ENCODE measurements around the gene LKAAEAR1. TPM values are rescaled to one million over a fixed set of nuclear protein-coding genes. Genes with fewer than 3 reads are reported as not detected.

The LKAAEAR1 gene
- total and polyA plus RNA-seq, 2 of the 13 experiments (the other 11 are each of a cell fraction or from before 2014, with no cell fraction given): not detected

DNA sequence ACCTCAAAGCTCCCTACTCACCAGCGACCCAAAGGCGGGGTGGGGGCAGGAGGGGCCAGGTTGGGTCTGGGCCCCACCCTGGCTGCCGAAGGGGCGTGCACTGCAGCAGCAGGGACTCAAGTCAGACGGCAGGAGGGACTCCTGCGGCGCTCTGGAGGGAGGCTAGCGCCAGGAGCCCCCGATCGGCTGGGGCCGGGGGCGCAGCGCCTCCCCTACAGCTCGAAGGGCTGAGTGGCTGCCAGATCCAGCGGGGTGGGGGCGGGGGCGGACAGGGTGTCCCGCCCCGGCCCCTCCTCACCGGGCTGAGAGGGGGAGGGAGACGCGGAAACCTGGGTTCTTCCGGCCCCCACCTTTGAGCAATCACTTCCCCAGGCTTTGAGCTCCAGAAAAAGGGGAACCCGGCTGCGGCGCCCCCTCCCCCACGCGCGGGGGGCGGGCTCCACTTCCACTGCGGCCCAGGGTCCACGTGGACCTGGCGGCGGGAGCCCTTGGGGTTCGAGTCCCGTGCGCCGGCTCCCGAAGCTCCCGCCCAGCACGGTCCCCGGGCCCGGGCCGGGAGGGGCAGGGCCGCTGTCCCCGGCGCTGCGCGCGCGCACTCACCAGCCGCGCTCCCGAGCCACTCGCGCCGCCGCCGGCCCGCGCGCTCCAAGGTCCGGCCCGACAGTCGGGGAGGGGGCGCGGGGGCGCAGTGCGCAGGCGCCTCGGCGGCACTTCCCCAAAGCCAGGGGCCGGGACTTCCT, 4.8 kb downstream of the LKAAEAR1 start, which contains the start of gene RGS19:
RGS19 (minus strand) TSS at position 246 of the 740 bp plus-strand sequence. CDS start 2,632 bp downstream, outside the sequence.
- no peaks in the 10 kb centered on the region for H3K9me3 ChIP-seq (ENCODE audit: low read length)
- CTCF ChIA-PET (ENCODE audit: low intra/inter-chr PET ratio, low total read pairs): no interaction called here
- DNase-seq (ENCODE audit: low spot score): peak; percentile 70
- BruUV-seq (replicated peaks): no TSS peak
- in situ Hi-C loops (cut with HindIII; ENCODE audit: extremely low pct_ligation_motif_present, low pct_unique_long_range_greater_than_20kb) (loop anchor here (5.0 kb wide), 1 partner anchor 38 kb away; no protein-coding TSS in a partner anchor), intact Hi-C loops (cut with micrococcal nuclease; ENCODE audit: unreplicated experiment) (loop anchor here (2.0 kb wide), 1 partner anchor 15 kb away; no protein-coding TSS in a partner anchor)
- WGBS (ENCODE audit: low lambda C conversion rate): 0% methylated on average over 23 of the region's 73 CpGs
- POLR2A ChIA-PET: interaction anchor here (0.7 to 4.9 kb wide), 9 partner anchors 10 to 1521 kb away, joined by 3 to 25 read pairs (median 4); partner anchors contain the start of genes PCMTD2, TCEA2, TPD52L2 and UCKL1
- ATAC-seq: peak; percentile 17
- H2AFZ ChIP-seq (ENCODE audit: low read length): no peak within 1 kb of the TSS
- H4K20me1 ChIP-seq (ENCODE audit: insufficient read depth, low read length): peaks cover 9% of the 10 kb centered on the region; the same call in 1 of the 2 replicates
- FAIRE-seq: no peak
- peak within 1 kb of the TSS; percentile 35 for H3K27ac ChIP-seq (ENCODE audit: extremely low read length, insufficient read depth, low read length)
- no peaks in the 10 kb centered on the region for H3K36me3 ChIP-seq (replicated peaks in 1 of 2; ENCODE audit: control insufficient read depth in 1 of 2, insufficient read depth in 2 of 2, low read length in 2 of 2)
- peaks cover 5 to 15% of the 10 kb centered on the region in 2 experiments; a peak in 4 of 5 replicates for H3K27me3 ChIP-seq (ENCODE audit: control insufficient read depth in 1 of 2, insufficient read depth in 2 of 2, low read length in 2 of 2)
- peak within 1 kb of the TSS; percentile 77 to 89 (median 85) for H3K4me3 ChIP-seq (replicated peaks in 1 of 3; ENCODE audit: insufficient read depth in 1 of 3, low read depth in 2 of 3, low read length in 3 of 3)
- H3K4me2 ChIP-seq (ENCODE audit: low read depth, low read length): peak within 1 kb of the TSS; percentile 99
- H3K9ac ChIP-seq (ENCODE audit: insufficient read depth, low read depth, low read length): peak within 1 kb of the TSS; percentile 78
- H3K4me1 ChIP-seq (ENCODE audit: insufficient read depth, low read length): peaks cover 59% of the 10 kb centered on the region
- H3K79me2 ChIP-seq (ENCODE audit: insufficient read depth, low read length): no peaks in the 10 kb centered on the region
- TF ChIP-seq, protein P1, sequence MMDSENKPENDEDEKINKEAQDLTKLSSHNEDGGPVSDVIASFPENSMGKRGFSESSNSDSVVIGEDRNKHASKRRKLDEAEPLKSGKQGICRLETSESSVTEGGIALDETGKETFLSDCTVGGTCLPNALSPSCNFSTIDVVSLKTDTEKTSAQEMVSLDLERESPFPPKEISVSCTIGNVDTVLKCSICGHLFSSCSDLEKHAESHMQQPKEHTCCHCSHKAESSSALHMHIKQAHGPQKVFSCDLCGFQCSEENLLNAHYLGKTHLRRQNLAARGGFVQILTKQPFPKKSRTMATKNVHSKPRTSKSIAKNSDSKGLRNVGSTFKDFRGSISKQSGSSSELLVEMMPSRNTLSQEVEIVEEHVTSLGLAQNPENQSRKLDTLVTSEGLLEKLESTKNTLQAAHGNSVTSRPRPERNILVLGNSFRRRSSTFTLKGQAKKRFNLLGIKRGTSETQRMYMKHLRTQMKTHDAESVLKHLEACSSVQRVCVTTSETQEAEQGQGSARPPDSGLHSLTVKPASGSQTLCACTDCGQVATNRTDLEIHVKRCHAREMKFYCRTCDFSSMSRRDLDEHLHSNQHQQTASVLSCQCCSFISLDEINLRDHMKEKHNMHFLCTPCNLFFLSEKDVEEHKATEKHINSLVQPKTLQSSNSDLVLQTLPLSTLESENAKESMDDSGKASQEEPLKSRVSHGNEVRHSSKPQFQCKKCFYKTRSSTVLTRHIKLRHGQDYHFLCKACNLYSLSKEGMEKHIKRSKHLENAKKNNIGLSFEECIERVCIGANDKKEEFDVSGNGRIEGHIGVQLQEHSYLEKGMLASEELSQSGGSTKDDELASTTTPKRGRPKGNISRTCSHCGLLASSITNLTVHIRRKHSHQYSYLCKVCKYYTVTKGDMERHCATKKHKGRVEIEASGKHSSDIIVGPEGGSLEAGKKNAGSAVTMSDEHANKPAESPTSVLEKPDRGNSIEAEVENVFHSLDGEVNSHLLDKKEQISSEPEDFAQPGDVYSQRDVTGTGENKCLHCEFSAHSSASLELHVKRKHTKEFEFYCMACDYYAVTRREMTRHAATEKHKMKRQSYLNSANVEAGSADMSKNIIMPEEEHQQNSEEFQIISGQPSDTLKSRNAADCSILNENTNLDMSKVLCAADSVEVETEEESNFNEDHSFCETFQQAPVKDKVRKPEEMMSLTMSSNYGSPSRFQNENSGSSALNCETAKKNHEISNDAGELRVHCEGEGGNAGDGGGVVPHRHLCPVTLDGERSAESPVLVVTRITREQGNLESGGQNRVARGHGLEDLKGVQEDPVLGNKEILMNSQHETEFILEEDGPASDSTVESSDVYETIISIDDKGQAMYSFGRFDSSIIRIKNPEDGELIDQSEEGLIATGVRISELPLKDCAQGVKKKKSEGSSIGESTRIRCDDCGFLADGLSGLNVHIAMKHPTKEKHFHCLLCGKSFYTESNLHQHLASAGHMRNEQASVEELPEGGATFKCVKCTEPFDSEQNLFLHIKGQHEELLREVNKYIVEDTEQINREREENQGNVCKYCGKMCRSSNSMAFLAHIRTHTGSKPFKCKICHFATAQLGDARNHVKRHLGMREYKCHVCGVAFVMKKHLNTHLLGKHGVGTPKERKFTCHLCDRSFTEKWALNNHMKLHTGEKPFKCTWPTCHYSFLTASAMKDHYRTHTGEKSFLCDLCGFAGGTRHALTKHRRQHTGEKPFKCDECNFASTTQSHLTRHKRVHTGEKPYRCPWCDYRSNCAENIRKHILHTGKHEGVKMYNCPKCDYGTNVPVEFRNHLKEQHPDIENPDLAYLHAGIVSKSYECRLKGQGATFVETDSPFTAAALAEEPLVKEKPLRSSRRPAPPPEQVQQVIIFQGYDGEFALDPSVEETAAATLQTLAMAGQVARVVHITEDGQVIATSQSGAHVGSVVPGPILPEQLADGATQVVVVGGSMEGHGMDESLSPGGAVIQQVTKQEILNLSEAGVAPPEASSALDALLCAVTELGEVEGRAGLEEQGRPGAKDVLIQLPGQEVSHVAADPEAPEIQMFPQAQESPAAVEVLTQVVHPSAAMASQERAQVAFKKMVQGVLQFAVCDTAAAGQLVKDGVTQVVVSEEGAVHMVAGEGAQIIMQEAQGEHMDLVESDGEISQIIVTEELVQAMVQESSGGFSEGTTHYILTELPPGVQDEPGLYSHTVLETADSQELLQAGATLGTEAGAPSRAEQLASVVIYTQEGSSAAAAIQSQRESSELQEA (CRISPR knock-in tag; IDR thresholded peaks at IDR 0.05; ENCODE audit: not compliant biosample characterization): no peak
- 0 out of 2 replicates have a peak, but pooled peaks have one; percentile 45 for TF ChIP-seq FLYWCH1 (CRISPR knock-in tag; IDR thresholded peaks at IDR 0.05)
- TF ChIP-seq, protein P2, sequence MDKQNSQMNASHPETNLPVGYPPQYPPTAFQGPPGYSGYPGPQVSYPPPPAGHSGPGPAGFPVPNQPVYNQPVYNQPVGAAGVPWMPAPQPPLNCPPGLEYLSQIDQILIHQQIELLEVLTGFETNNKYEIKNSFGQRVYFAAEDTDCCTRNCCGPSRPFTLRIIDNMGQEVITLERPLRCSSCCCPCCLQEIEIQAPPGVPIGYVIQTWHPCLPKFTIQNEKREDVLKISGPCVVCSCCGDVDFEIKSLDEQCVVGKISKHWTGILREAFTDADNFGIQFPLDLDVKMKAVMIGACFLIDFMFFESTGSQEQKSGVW (CRISPR knock-in tag; IDR thresholded peaks at IDR 0.05; ENCODE audit: borderline replicate concordance): no peak
- TF ChIP-seq, protein P3, sequence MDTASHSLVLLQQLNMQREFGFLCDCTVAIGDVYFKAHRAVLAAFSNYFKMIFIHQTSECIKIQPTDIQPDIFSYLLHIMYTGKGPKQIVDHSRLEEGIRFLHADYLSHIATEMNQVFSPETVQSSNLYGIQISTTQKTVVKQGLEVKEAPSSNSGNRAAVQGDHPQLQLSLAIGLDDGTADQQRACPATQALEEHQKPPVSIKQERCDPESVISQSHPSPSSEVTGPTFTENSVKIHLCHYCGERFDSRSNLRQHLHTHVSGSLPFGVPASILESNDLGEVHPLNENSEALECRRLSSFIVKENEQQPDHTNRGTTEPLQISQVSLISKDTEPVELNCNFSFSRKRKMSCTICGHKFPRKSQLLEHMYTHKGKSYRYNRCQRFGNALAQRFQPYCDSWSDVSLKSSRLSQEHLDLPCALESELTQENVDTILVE (CRISPR knock-in tag; IDR thresholded peaks at IDR 0.05): no peak; the same call in 1 of the 2 replicates
- TF ChIP-seq ZNF850 (CRISPR knock-in tag; conservative IDR thresholded peaks at IDR 0.05): no peak; the same call in 1 of the 2 replicates
- TF ChIP-seq ZNF264 (CRISPR knock-in tag; IDR thresholded peaks at IDR 0.05): no peak
- TF ChIP-seq ZNF530 (CRISPR knock-in tag; IDR thresholded peaks at IDR 0.05; ENCODE audit: low read depth): no peak
- peak; percentile 64; the same call in 1 of the 2 replicates for TF ChIP-seq SETDB1 (CRISPR knock-in tag; IDR thresholded peaks at IDR 0.05; ENCODE audit: borderline replicate concordance)
- TF ChIP-seq RFXANK (CRISPR knock-in tag; IDR thresholded peaks at IDR 0.05): no peak
- TF ChIP-seq, protein P4, sequence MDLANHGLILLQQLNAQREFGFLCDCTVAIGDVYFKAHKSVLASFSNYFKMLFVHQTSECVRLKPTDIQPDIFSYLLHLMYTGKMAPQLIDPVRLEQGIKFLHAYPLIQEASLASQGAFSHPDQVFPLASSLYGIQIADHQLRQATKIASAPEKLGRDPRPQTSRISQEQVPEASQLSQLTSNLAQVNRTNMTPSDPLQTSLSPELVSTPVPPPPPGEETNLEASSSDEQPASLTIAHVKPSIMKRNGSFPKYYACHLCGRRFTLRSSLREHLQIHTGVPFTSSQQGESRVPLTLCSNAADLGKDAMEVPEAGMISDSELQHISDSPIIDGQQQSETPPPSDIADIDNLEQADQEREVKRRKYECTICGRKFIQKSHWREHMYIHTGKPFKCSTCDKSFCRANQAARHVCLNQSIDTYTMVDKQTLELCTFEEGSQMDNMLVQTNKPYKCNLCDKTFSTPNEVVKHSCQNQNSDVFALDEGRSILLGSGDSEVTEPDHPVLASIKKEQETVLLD (CRISPR knock-in tag; IDR thresholded peaks at IDR 0.05; ENCODE audit: low read depth): peak; percentile 47; the same call in 1 of the 2 replicates

Measured in HepG2 (cell line).